CD14-positive monocyte (primary cell): ENCODE results near the gene HEPACAM. TPM values are rescaled to one million over a fixed set of nuclear protein-coding genes. Genes with fewer than 3 reads are reported as not detected.
A peak's percentile ranks its signal among the peaks of the same experiment; 100 is the strongest.

Experiments
- DNase-seq, 3 donors: peaks; one replicate each; pipeline ENCODE4 v3.0.0-alpha.2; 2011 to 2022
- H2AFZ ChIP-seq: 2 replicates; pipeline ENCODE4 v1.6.0; 2012; ENCODE audit warnings: mild to moderate bottlenecking, low read depth, low read length, inconsistent platforms; ENCODE audit not compliant: insufficient read depth, poor library complexity, severe bottlenecking
- H3K27ac ChIP-seq, 2 donors: 1 replicate in 1 of 2; 2 replicates in 1 of 2; pipeline ENCODE4 v1.5.1; 2012 to 2013; ENCODE audit warnings: low read length in 2 of 2, control low read depth in 1 of 2, inconsistent platforms in 1 of 2, low read depth in 1 of 2, mild to moderate bottlenecking in 1 of 2
- H3K27me3 ChIP-seq, 2 donors: one replicate each; pipeline versions ENCODE4 v1.6.0 to v1.6.1; 2011 to 2013; ENCODE audit warnings: low read length in 2 of 2; ENCODE audit not compliant: control insufficient read depth in 2 of 2, insufficient read depth in 2 of 2
- H3K36me3 ChIP-seq, 2 donors: replicated peaks in 1 of 2; 1 replicate in 1 of 2; 2 replicates in 1 of 2; pipeline versions ENCODE4 v1.5.1 to v1.6.1; 2012 to 2013; ENCODE audit warnings: low read length in 2 of 2, control low read depth in 1 of 2, inconsistent platforms in 1 of 2, mild to moderate bottlenecking in 1 of 2; ENCODE audit not compliant: insufficient read depth in 2 of 2, control insufficient read depth in 1 of 2
- H3K4me1 ChIP-seq, 2 donors: 1 replicate in 1 of 2; 2 replicates in 1 of 2; pipeline versions ENCODE4 v1.5.1 to v1.6.1; 2012 to 2013; ENCODE audit warnings: low read length in 2 of 2, control low read depth in 1 of 2, inconsistent platforms in 1 of 2, mild to moderate bottlenecking in 1 of 2, moderate library complexity in 1 of 2; ENCODE audit not compliant: insufficient read depth in 2 of 2, control insufficient read depth in 1 of 2
- H3K4me2 ChIP-seq: replicated peaks from 2 replicates; pipeline ENCODE3; 2012; ENCODE audit warnings: low read length, moderate library complexity, mild to moderate bottlenecking; ENCODE audit not compliant: poor library complexity, severe bottlenecking; ENCODE audit errors: extremely low read depth
- H3K4me3 ChIP-seq, 3 experiments: fragments of 200-600 bp in 1 of 3; sonication (generic) in 1 of 3; replicated peaks in 1 of 3; 1 replicate in 2 of 3; 2 replicates in 1 of 3; pipeline ENCODE4 v1.5.1; 2011 to 2013; ENCODE audit warnings: low read length in 3 of 3, mild to moderate bottlenecking in 3 of 3, control low read depth in 2 of 3, low read depth in 2 of 3, inconsistent platforms in 1 of 3, moderate library complexity in 1 of 3
- H3K79me2 ChIP-seq: 2 replicates; pipeline ENCODE4 v1.6.0; 2012; ENCODE audit warnings: mild to moderate bottlenecking, control low read depth, inconsistent platforms, low read length, moderate library complexity; ENCODE audit not compliant: insufficient read depth
- H3K9ac ChIP-seq: 2 replicates; pipeline ENCODE4 v1.6.0; 2017; ENCODE audit warnings: low read length, mild to moderate bottlenecking; ENCODE audit not compliant: insufficient read depth, poor library complexity, severe bottlenecking
- H3K9me3 ChIP-seq, 2 donors: replicated peaks in 1 of 2; 1 replicate in 1 of 2; 2 replicates in 1 of 2; pipeline versions ENCODE4 v1.5.1 to v1.6.1; 2012 to 2013; ENCODE audit warnings: low read length in 2 of 2, control low read depth in 1 of 2; ENCODE audit not compliant: control insufficient read depth in 1 of 2, insufficient read depth in 1 of 2
- H4K20me1 ChIP-seq: 2 replicates; pipeline ENCODE4 v1.6.0; 2012; ENCODE audit warnings: mild to moderate bottlenecking, low read length, control low read depth, moderate library complexity; ENCODE audit not compliant: insufficient read depth
- H3K27ac Mint-ChIP-seq, 7 donors: one replicate each; pipeline ENCODE4 v1.8.0; 2020; ENCODE audit warnings: mild to moderate bottlenecking in 7 of 7, mixed read lengths in 7 of 7, moderate library complexity in 6 of 7, inconsistent platforms in 2 of 7
- H3K27me3 Mint-ChIP-seq, 3 donors: one replicate each; pipeline ENCODE4 v1.8.0; 2021 to 2022; ENCODE audit warnings: low read depth in 3 of 3, mild to moderate bottlenecking in 3 of 3, mixed read lengths in 3 of 3, moderate library complexity in 3 of 3, inconsistent platforms in 1 of 3
- H3K36me3 Mint-ChIP-seq, 2 donors: one replicate each; pipeline ENCODE4 v1.8.0; 2020; ENCODE audit warnings: mixed read lengths in 2 of 2, inconsistent platforms in 1 of 2, mild to moderate bottlenecking in 1 of 2
- H3K4me1 Mint-ChIP-seq: one replicate; pipeline ENCODE4 v1.8.0; 2020; ENCODE audit warnings: mild to moderate bottlenecking, mixed read lengths
- H3K4me3 Mint-ChIP-seq, 2 donors: one replicate each; pipeline ENCODE4 v1.8.0; 2020; ENCODE audit warnings: mild to moderate bottlenecking in 2 of 2, mixed read lengths in 2 of 2, moderate library complexity in 1 of 2
- H3K9me3 Mint-ChIP-seq, 7 donors: one replicate each; pipeline ENCODE4 v1.8.0; 2020 to 2022; ENCODE audit warnings: mixed read lengths in 7 of 7, mild to moderate bottlenecking in 6 of 7, moderate library complexity in 6 of 7, inconsistent platforms in 2 of 7
- CTCF ChIP-seq: fragments of 200-600 bp; IDR thresholded peaks from one replicate; pipeline ENCODE4 v1.8.0; 2022; ENCODE audit warnings: antibody characterized with exemption, mild to moderate bottlenecking
- WGBS: methylation state at CpG from one replicate; pipeline ENCODE4 v1.1.5; 2013; ENCODE audit warnings: missing lambda C conversion rate; ENCODE audit not compliant: insufficient coverage; 5-methylcytosine and 5-hydroxymethylcytosine counted together
- intact Hi-C, 2 donors: fragments of 100-400 bp; cut with micrococcal nuclease; formaldehyde crosslinking; loops; one replicate each; pipeline versions ENCODE4 v1.15.0 to v1.15.1; 2023
- polyA plus RNA-seq, 3 donors: library from polyadenylated mRNA; depleted of rRNA in 1 of 3; unstranded in 2 of 3; stranded (reverse) in 1 of 3; fragments of 300-500 nt in 2 of 3; fragments of >200 nt in 1 of 3; fragmentation: Illumina TruSeq in 2 of 3; gene quantifications; 1 replicate in 2 of 3; 2 replicates in 1 of 3; pipeline ENCODE4 v1.2.3, GENCODE V29; 2012 to 2021

HEPACAM gene
- polyA plus RNA-seq, 3 donors, result not detected

- peaks cover 79 to 85% (median 80%) of the 10 kb centered on the region in 3 donors for H3K27me3 Mint-ChIP-seq
- Histone ChIP-seq H3K36me3 (no peaks in the 10 kb centered on the region), H3K27ac (no peak overlapping the region), H2AFZ (no peak overlapping the region), H3K4me1 (peaks cover 15 to 28% of the 10 kb centered on the region in 2 donors), H3K9ac (no peak overlapping the region), H3K9me3 (peaks cover 0 to 13% of the 10 kb centered on the region in 2 donors), H3K79me2 (no peaks in the 10 kb centered on the region), H3K4me3 (no peak overlapping the region), H3K27me3 (peaks cover 42 to 91% of the 10 kb centered on the region in 2 donors), H4K20me1 (no peaks in the 10 kb centered on the region), H3K4me2 (no peak overlapping the region)
- peak overlapping the region in 1 of 2 donors; percentile 64 for H3K4me3 Mint-ChIP-seq
- no peak overlapping the region for H3K27ac Mint-ChIP-seq
- peaks cover 0 to 20% (median 3%) of the 10 kb centered on the region in 7 donors for H3K9me3 Mint-ChIP-seq
- no peak for DNase-seq
- peaks cover 35% of the 10 kb centered on the region for H3K4me1 Mint-ChIP-seq
- 33% methylated on average over 7 of the region's 9 CpGs for WGBS
- TF ChIP-seq CTCF, result no peak
- peaks cover 0 to 1% of the 10 kb centered on the region in 2 donors for H3K36me3 Mint-ChIP-seq
- intact Hi-C loops, result no loop called here
These were observed 63.1 kb downstream of the HEPACAM start for GRCh38 chr11:124872741-124873140.

GRCh38 chr11:124872280-124872679 lies 63.6 kb downstream of the HEPACAM start:
- Mint-ChIP-seq H3K27me3 (peaks cover 79 to 85% (median 80%) of the 10 kb centered on the region in 3 donors), H3K4me3 (peak overlapping the region in 1 of 2 donors; percentile 64), H3K4me1 (peaks cover 33% of the 10 kb centered on the region), H3K36me3 (peaks cover 0 to 2% of the 10 kb centered on the region in 2 donors), H3K9me3 (peaks cover 0 to 17% (median 3%) of the 10 kb centered on the region in 7 donors), H3K27ac (no peak overlapping the region)
- no peaks in the 10 kb centered on the region for H3K79me2 ChIP-seq
- peaks cover 0 to 16% of the 10 kb centered on the region in 2 donors for H3K9me3 ChIP-seq
- no peaks in the 10 kb centered on the region for H4K20me1 ChIP-seq
- 44% methylated on average over 8 of the region's 8 CpGs for WGBS
- TF ChIP-seq CTCF, result no peak
- no peak overlapping the region for H2AFZ ChIP-seq
- H3K27ac ChIP-seq, result no peak overlapping the region
- intact Hi-C loops, result no loop called here
- no peak overlapping the region for H3K9ac ChIP-seq
- H3K27me3 ChIP-seq, result peaks cover 46 to 91% of the 10 kb centered on the region in 2 donors
- H3K36me3 ChIP-seq, result no peaks in the 10 kb centered on the region
- H3K4me1 ChIP-seq, result peaks cover 11 to 25% of the 10 kb centered on the region in 2 donors
- H3K4me2 ChIP-seq, result no peak overlapping the region
- DNase-seq, result no peak
- no peak overlapping the region for H3K4me3 ChIP-seq
